Activated naive CD8-positive, alpha-beta T cell treated with anti-CD3 and anti-CD28 coated beads for 36 hours (primary cell): ENCODE data around the gene SAP30. TPM values are rescaled to one million over a fixed set of nuclear protein-coding genes. Genes with fewer than 3 reads are reported as not detected.

ENCODE experiments used
- DNase-seq: peaks from one replicate; pipeline ENCODE4 v3.0.0; 2021
- H3K27ac Mint-ChIP-seq: one replicate; pipeline ENCODE4 v1.8.0; 2022; ENCODE audit warnings: mild to moderate bottlenecking, moderate library complexity, mixed read lengths
- H3K27me3 Mint-ChIP-seq: one replicate; pipeline ENCODE4 v1.8.0; 2022; ENCODE audit warnings: mild to moderate bottlenecking, mixed read lengths
- H3K36me3 Mint-ChIP-seq: one replicate; pipeline ENCODE4 v1.8.0; 2021; ENCODE audit warnings: mild to moderate bottlenecking, mixed read lengths
- H3K4me1 Mint-ChIP-seq: one replicate; pipeline ENCODE4 v1.8.0; 2021; ENCODE audit warnings: mixed read lengths
- H3K4me3 Mint-ChIP-seq: one replicate; pipeline ENCODE4 v1.8.0; 2022; ENCODE audit warnings: mild to moderate bottlenecking, moderate library complexity, mixed read lengths
- H3K9me3 Mint-ChIP-seq: one replicate; pipeline ENCODE4 v1.8.0; 2022; ENCODE audit warnings: mixed read lengths
- total RNA-seq, 2 experiments: library from RNA; stranded (reverse); gene quantifications; one replicate each; pipeline ENCODE4 v1.2.3, GENCODE V29; 2021

The SAP30 gene
- total RNA-seq, result 10 to 100 TPM; 24.6 to 25.0 TPM

GRCh38 chr4:173370477-173371291 lies at the start of gene SAP30:
Gene SAP30 (plus strand): TSS chr4:173370954. CDS start chr4:173371183, 229 bp downstream.
- H3K4me3 Mint-ChIP-seq, result peak within 1 kb of the TSS; percentile 99

GRCh38 chr4:173325007-173325736 lies 45.6 kb upstream of the SAP30 start:
- no peak overlapping the region for H3K27ac Mint-ChIP-seq

More at GRCh38 chr4:173370477-173371291, at the start of gene SAP30:
- peak; percentile 93 for DNase-seq
- Mint-ChIP-seq H3K4me1 (peaks cover 20% of the 10 kb centered on the region), H3K27ac (peak within 1 kb of the TSS; percentile 98), H3K36me3 (peaks cover 20% of the 10 kb centered on the region), H3K9me3 (no peaks in the 10 kb centered on the region), H3K27me3 (peaks cover 25% of the 10 kb centered on the region)

GRCh38 chr4:173328236-173328901 lies 42.4 kb upstream of the SAP30 start:
- DNase-seq, result no peak
- no peaks in the 10 kb centered on the region for H3K27me3 Mint-ChIP-seq
- no peak overlapping the region for H3K4me3 Mint-ChIP-seq
- H3K9me3 Mint-ChIP-seq, result no peaks in the 10 kb centered on the region
- H3K4me1 Mint-ChIP-seq, result peaks cover 12% of the 10 kb centered on the region
- H3K27ac Mint-ChIP-seq, result no peak overlapping the region
- peaks cover 32% of the 10 kb centered on the region for H3K36me3 Mint-ChIP-seq

More at GRCh38 chr4:173325007-173325736, 45.6 kb upstream of the SAP30 start:
- DNase-seq, result no peak
- Mint-ChIP-seq H3K36me3 (peaks cover 11% of the 10 kb centered on the region), H3K4me3 (no peak overlapping the region), H3K4me1 (no peaks in the 10 kb centered on the region), H3K9me3 (no peaks in the 10 kb centered on the region), H3K27me3 (no peaks in the 10 kb centered on the region)

- Mint-ChIP-seq H3K9me3 (no peaks in the 10 kb centered on the region), H3K4me3 (no peak overlapping the region), H3K27me3 (peaks cover 9% of the 10 kb centered on the region), H3K27ac (no peak overlapping the region), H3K36me3 (peaks cover 35% of the 10 kb centered on the region), H3K4me1 (peaks cover 12% of the 10 kb centered on the region)
- no peak for DNase-seq
Observed at GRCh38 chr4:173330590-173330989, 40.2 kb upstream of the SAP30 start.

- Mint-ChIP-seq H3K4me1 (peaks cover 14% of the 10 kb centered on the region), H3K27ac (peak overlapping the region; percentile 60), H3K4me3 (peak overlapping the region; percentile 98), H3K9me3 (no peaks in the 10 kb centered on the region), H3K36me3 (peaks cover 35% of the 10 kb centered on the region), H3K27me3 (peaks cover 22% of the 10 kb centered on the region)
- DNase-seq, result no peak
Observed at GRCh38 chr4:173332021-173332487, 38.7 kb upstream of the SAP30 start.

GRCh38 chr4:173332963-173333657 lies 37.6 kb upstream of the SAP30 start:
- no peaks in the 10 kb centered on the region for H3K9me3 Mint-ChIP-seq
- DNase-seq, result no peak
- peaks cover 35% of the 10 kb centered on the region for H3K36me3 Mint-ChIP-seq
- peak overlapping the region; percentile 95 for H3K27ac Mint-ChIP-seq
- peaks cover 30% of the 10 kb centered on the region for H3K27me3 Mint-ChIP-seq
- H3K4me3 Mint-ChIP-seq, result peak overlapping the region; percentile 98
- H3K4me1 Mint-ChIP-seq, result peaks cover 14% of the 10 kb centered on the region

- Mint-ChIP-seq H3K4me1 (peaks cover 14% of the 10 kb centered on the region), H3K4me3 (peak overlapping the region; percentile 98), H3K27me3 (peaks cover 30% of the 10 kb centered on the region), H3K9me3 (no peaks in the 10 kb centered on the region), H3K36me3 (peaks cover 35% of the 10 kb centered on the region), H3K27ac (peak overlapping the region; percentile 99)
- DNase-seq, result peak; percentile 41
Observed at GRCh38 chr4:173333658-173334084, 37.1 kb upstream of the SAP30 start.

- Mint-ChIP-seq H3K36me3 (peaks cover 35% of the 10 kb centered on the region), H3K27ac (peak within 1 kb of the TSS; percentile 99), H3K9me3 (no peaks in the 10 kb centered on the region), H3K4me1 (peaks cover 14% of the 10 kb centered on the region), H3K4me3 (peak within 1 kb of the TSS; percentile 98), H3K27me3 (peaks cover 30% of the 10 kb centered on the region)
- peak; percentile 98 for DNase-seq
Observed at GRCh38 chr4:173334085-173334890, 36.5 kb upstream of the SAP30 start, which contains the start of gene HMGB2. Gene HMGB2 (minus strand): TSS chr4:173334358. CDS start chr4:173333649, 709 bp downstream.

- H3K4me3 Mint-ChIP-seq, result peak overlapping the region; percentile 98
- H3K36me3 Mint-ChIP-seq, result peaks cover 32% of the 10 kb centered on the region
Observed at GRCh38 chr4:173334891-173335752, 35.6 kb upstream of the SAP30 start.

GRCh38 chr4:173337463-173337862 lies 33.3 kb upstream of the SAP30 start:
- peaks cover 16% of the 10 kb centered on the region for H3K36me3 Mint-ChIP-seq
- H3K27me3 Mint-ChIP-seq, result peaks cover 42% of the 10 kb centered on the region
- no peak for DNase-seq
- H3K9me3 Mint-ChIP-seq, result no peaks in the 10 kb centered on the region
- no peak overlapping the region for H3K27ac Mint-ChIP-seq
- no peak overlapping the region for H3K4me3 Mint-ChIP-seq
- H3K4me1 Mint-ChIP-seq, result peaks cover 9% of the 10 kb centered on the region

More at GRCh38 chr4:173334891-173335752, 35.6 kb upstream of the SAP30 start:
- peak; percentile 49 for DNase-seq
- Mint-ChIP-seq H3K9me3 (no peaks in the 10 kb centered on the region), H3K27me3 (peaks cover 31% of the 10 kb centered on the region), H3K4me1 (peaks cover 14% of the 10 kb centered on the region), H3K27ac (peak overlapping the region; percentile 99)

GRCh38 chr4:173343832-173344397 lies 26.8 kb upstream of the SAP30 start:
- Mint-ChIP-seq H3K4me3 (no peak overlapping the region), H3K27me3 (peaks cover 32% of the 10 kb centered on the region), H3K36me3 (no peaks in the 10 kb centered on the region), H3K9me3 (peaks cover 1% of the 10 kb centered on the region), H3K27ac (no peak overlapping the region), H3K4me1 (no peaks in the 10 kb centered on the region)
- no peak for DNase-seq

- no peak overlapping the region for H3K4me3 Mint-ChIP-seq
- no peak overlapping the region for H3K27ac Mint-ChIP-seq
- H3K36me3 Mint-ChIP-seq, result no peaks in the 10 kb centered on the region
- H3K9me3 Mint-ChIP-seq, result peaks cover 1% of the 10 kb centered on the region
- H3K4me1 Mint-ChIP-seq, result no peaks in the 10 kb centered on the region
- H3K27me3 Mint-ChIP-seq, result peaks cover 29% of the 10 kb centered on the region
- DNase-seq, result no peak
Observed at GRCh38 chr4:173345648-173346047, 25.1 kb upstream of the SAP30 start.
